Neuronal stem cell (in vitro differentiated cells): ENCODE measurements around the gene SLC19A2.
A peak's percentile ranks its signal among the peaks of the same experiment; 100 is the strongest.

ENCODE experiments used
- DNase-seq: peaks from one replicate; pipeline ENCODE4 v3.0.0-alpha.2; 2013; ENCODE audit warnings: low spot score
- H2AFZ ChIP-seq: one replicate; pipeline ENCODE4 v1.6.1; 2013; ENCODE audit warnings: mild to moderate bottlenecking, low read length, inconsistent platforms
- H2AK5ac ChIP-seq: 2 replicates; pipeline ENCODE4 v1.6.1; 2013; ENCODE audit warnings: low read depth, mild to moderate bottlenecking, inconsistent platforms, low read length, moderate library complexity, mixed read lengths
- H2BK120ac ChIP-seq: 2 replicates; pipeline ENCODE4 v1.6.1; 2013; ENCODE audit warnings: low read depth, mild to moderate bottlenecking, inconsistent platforms, low read length, moderate library complexity, mixed read lengths
- H2BK12ac ChIP-seq: one replicate; pipeline ENCODE4 v1.6.1; 2013; ENCODE audit warnings: low read length, inconsistent platforms
- H2BK15ac ChIP-seq: 2 replicates; pipeline ENCODE4 v1.6.1; 2013; ENCODE audit warnings: mild to moderate bottlenecking, low read length, inconsistent platforms, mixed read lengths
- H2BK5ac ChIP-seq: one replicate; pipeline ENCODE4 v1.6.1; 2013; ENCODE audit warnings: inconsistent platforms, mild to moderate bottlenecking, low read length, moderate library complexity
- H3K14ac ChIP-seq: one replicate; pipeline ENCODE4 v1.6.1; 2013; ENCODE audit warnings: low read length, inconsistent platforms
- H3K18ac ChIP-seq: 2 replicates; pipeline ENCODE4 v1.6.1; 2013; ENCODE audit warnings: low read length, inconsistent platforms
- H3K23ac ChIP-seq: 2 replicates; pipeline ENCODE4 v1.6.1; 2013; ENCODE audit warnings: low read depth, mild to moderate bottlenecking, mixed read lengths, low read length, inconsistent platforms; ENCODE audit not compliant: poor library complexity
- H3K27ac ChIP-seq: replicated peaks from 3 replicates; pipeline ENCODE4 v1.5.1; 2013; ENCODE audit warnings: low read length, inconsistent platforms
- H3K27me3 ChIP-seq, 3 experiments: 2 replicates each; pipeline ENCODE4 v1.6.1; 2013; ENCODE audit warnings: low read length in 3 of 3, mild to moderate bottlenecking in 2 of 3, inconsistent platforms in 1 of 3, low read depth in 1 of 3, mixed read lengths in 1 of 3, moderate library complexity in 1 of 3; ENCODE audit not compliant: control insufficient read depth in 3 of 3, insufficient read depth in 3 of 3
- H3K36me3 ChIP-seq, 2 donors: replicated peaks in 1 of 2; 2 replicates each; pipeline ENCODE4 v1.6.1; 2013; ENCODE audit warnings: low read length in 2 of 2; ENCODE audit not compliant: control insufficient read depth in 2 of 2, insufficient read depth in 2 of 2
- H3K4ac ChIP-seq: 2 replicates; pipeline ENCODE4 v1.6.1; 2013; ENCODE audit warnings: inconsistent platforms, mild to moderate bottlenecking, low read length, moderate library complexity
- H3K4me1 ChIP-seq, 2 donors: 1 replicate in 1 of 2; 2 replicates in 1 of 2; pipeline ENCODE4 v1.6.1; 2013; ENCODE audit warnings: low read length in 2 of 2, low read depth in 1 of 2; ENCODE audit not compliant: control insufficient read depth in 2 of 2, insufficient read depth in 1 of 2
- H3K4me2 ChIP-seq: one replicate; pipeline ENCODE4 v1.6.1; 2013; ENCODE audit warnings: mild to moderate bottlenecking, low read length, inconsistent platforms; ENCODE audit not compliant: insufficient read depth, poor library complexity, severe bottlenecking
- H3K4me3 ChIP-seq, 2 donors: 2 replicates each; pipeline ENCODE4 v1.5.1; 2013; ENCODE audit warnings: low read length in 2 of 2, mild to moderate bottlenecking in 2 of 2, inconsistent platforms in 1 of 2, moderate library complexity in 1 of 2
- H3K79me1 ChIP-seq: one replicate; pipeline ENCODE4 v1.6.1; 2013; ENCODE audit warnings: low read depth, mild to moderate bottlenecking, inconsistent platforms, low read length, moderate library complexity
- H3K9ac ChIP-seq: one replicate; pipeline ENCODE4 v1.6.1; 2013; ENCODE audit warnings: mild to moderate bottlenecking, low read depth, low read length, inconsistent platforms; ENCODE audit not compliant: poor library complexity
- H3K9me3 ChIP-seq, 2 donors: replicated peaks in 1 of 2; 2 replicates each; pipeline versions ENCODE3 to v1.6.1; 2013; ENCODE audit warnings: low read length in 2 of 2, mild to moderate bottlenecking in 2 of 2, inconsistent platforms in 1 of 2, low read depth in 1 of 2, mixed read lengths in 1 of 2, moderate library complexity in 1 of 2; ENCODE audit not compliant: control insufficient read depth in 2 of 2, insufficient read depth in 1 of 2
- H4K8ac ChIP-seq: one replicate; pipeline ENCODE4 v1.6.1; 2013; ENCODE audit warnings: low read depth, mild to moderate bottlenecking, inconsistent platforms, low read length, moderate library complexity
- H4K91ac ChIP-seq: one replicate; pipeline ENCODE4 v1.6.1; 2013; ENCODE audit warnings: low read length, low read depth, mild to moderate bottlenecking, inconsistent platforms; ENCODE audit not compliant: poor library complexity
- WGBS, 2 donors: extraction: QIAGEN DNeasy Blood & Tissue Kit; methylation state at CpG; one replicate each; pipeline ENCODE4 v1.1.7; 2013; ENCODE audit warnings: missing lambda C conversion rate in 2 of 2, mixed read lengths in 1 of 2; ENCODE audit not compliant: insufficient read length in 2 of 2, insufficient replicate concordance in 1 of 2; ENCODE audit errors: extremely low coverage in 2 of 2; 5-methylcytosine and 5-hydroxymethylcytosine counted together

SLC19A2 gene

DNA sequence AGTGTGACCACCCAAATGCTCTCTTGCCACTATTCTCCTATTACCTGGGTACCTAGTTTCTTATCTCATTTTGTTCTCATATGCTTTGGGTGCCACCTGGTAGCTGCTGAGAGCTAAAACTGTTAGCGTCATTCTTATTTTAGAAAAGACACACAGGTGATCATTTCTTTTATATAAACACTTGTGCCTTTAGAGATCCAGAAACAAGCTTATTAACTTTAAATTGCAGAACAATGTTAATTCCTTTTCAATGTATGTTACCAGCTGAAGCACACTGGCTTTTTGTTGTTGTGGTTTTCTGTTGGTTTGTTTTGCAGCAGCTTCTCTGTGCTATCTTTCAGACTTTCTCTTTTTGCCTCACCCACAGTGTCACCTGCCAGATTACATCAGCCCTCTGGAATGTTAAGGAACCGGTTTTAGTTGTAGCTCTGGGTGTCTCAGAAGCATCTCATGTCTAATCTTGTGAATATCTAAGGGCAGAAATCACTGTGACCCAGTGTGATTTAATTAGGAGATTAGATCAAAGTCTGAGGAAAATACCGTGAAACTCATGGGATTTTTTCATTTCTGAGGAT lies 43.4 kb upstream of the SLC19A2 start:
- Histone ChIP-seq H3K4me2 (no peak overlapping the region), H3K4me1 (peaks cover 0 to 2% of the 10 kb centered on the region in 2 donors), H3K9ac (no peak overlapping the region), H3K14ac (no peak overlapping the region), H3K27me3 (peaks cover 0 to 11% (median 0%) of the 10 kb centered on the region in 3 experiments), H3K9me3 (no peaks in the 10 kb centered on the region), H2BK12ac (no peak overlapping the region), H2BK120ac (no peak overlapping the region), H3K36me3 (no peaks in the 10 kb centered on the region), H2BK15ac (no peak overlapping the region), H3K18ac (no peak overlapping the region), H3K4ac (no peak overlapping the region), H3K79me1 (no peaks in the 10 kb centered on the region), H3K4me3 (no peak overlapping the region), H3K27ac (no peak overlapping the region), H2AK5ac (no peak overlapping the region), H3K23ac (no peak overlapping the region), H2BK5ac (no peak overlapping the region), H4K91ac (no peak overlapping the region), H4K8ac (no peak overlapping the region), H2AFZ (no peak overlapping the region)
- WGBS, 2 donors: no CpG with 5 or more reads among the region's 3 CpGs
- DNase-seq: peak; percentile 12

DNA sequence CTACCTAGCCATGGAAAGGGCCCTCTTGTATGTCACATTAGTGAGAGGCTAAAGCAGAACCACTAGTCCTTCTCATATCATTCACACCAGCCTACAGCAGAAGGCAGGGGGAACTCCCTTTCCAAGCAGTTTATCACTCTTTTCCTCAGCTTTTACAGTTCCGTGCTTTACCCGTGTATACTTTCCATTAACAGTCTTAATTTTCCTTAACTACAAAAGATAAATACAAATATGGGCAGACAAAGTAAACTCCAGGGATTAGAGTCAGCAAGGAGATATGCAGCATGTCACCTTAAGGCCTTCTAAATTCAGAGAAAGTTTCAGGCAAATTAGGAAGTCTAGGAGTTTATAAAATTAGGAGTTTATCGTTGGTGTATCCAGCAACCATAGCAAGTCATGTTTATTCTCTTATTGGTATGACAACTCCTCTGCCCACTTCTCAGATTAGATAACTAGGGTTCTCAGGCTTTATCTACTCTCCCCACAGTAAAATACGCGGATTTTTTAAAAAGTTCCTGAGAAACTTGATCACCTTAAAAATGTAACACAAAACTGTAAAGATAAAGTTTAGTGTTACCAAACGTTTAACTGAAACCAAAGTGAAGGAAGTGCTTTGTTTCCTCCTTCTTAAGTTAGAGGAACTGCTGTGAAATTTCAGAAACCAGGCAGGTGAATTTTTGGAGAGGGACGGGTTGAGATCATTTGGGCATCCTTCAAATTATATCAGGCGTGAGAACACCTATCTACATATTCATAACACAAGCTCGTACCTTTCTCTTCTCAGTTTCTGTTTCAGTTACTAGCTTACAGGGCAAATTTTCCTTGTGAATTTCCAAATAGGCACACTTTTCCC lies 42.7 kb upstream of the SLC19A2 start:
- WGBS, 2 donors: no CpG with 5 or more reads among the region's 9 CpGs

DNA sequence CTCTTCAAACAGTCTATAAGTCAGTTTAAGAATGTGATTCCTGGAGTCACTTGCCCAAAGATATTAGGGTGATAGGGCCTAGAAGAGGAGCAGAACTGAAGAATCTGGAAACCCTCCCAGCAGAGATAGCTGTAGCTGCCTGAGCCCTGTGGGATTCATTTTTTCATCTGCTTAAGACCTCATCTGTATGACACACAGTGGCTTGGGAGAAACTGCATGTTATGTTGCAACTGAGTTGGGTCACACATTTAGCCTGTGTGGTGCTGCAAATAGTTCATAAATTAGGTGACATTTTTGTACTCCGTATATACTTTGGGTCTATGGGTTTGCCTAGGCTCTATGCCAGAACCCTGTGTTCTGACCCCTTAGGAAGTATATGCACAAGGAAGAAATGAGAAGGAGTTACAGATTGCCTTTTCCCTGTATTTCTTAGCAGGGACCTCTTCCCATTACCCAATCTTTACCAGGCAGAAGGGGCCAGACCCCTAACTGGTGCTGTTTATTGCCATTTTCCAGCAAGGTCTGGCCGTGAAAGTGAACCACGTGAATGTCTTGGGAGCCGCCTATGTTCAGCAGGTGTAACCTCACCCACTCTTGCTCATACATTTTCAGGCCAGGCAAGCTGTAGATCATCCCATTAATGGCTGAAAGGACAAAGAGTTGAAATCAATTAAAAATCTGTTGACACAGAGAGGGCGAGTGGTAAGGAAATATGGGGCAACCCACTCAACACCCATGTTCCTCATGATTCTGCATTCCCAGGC lies 41.9 kb upstream of the SLC19A2 start:
- no peak overlapping the region for H4K8ac ChIP-seq
- no peaks in the 10 kb centered on the region for H3K36me3 ChIP-seq
- no peak overlapping the region for H3K4ac ChIP-seq
- no peak overlapping the region for H3K14ac ChIP-seq
- no peak overlapping the region for H3K18ac ChIP-seq
- WGBS, 2 donors: no CpG with 5 or more reads among the region's 5 CpGs
- H3K27me3 ChIP-seq: peaks cover 0 to 11% (median 0%) of the 10 kb centered on the region in 3 experiments
- no peak overlapping the region for H2BK12ac ChIP-seq
- no peak overlapping the region for H2BK15ac ChIP-seq
- no peak overlapping the region for H2AFZ ChIP-seq
- H2BK120ac ChIP-seq: no peak overlapping the region
- no peak overlapping the region for H3K27ac ChIP-seq
- no peak overlapping the region for H2AK5ac ChIP-seq
- H3K4me2 ChIP-seq: no peak overlapping the region
- no peaks in the 10 kb centered on the region for H3K79me1 ChIP-seq
- no peak overlapping the region for H3K9ac ChIP-seq
- H3K4me1 ChIP-seq: peaks cover 0 to 2% of the 10 kb centered on the region in 2 donors
- H2BK5ac ChIP-seq: no peak overlapping the region
- no peak overlapping the region for H3K23ac ChIP-seq
- no peak for DNase-seq
- no peak overlapping the region for H3K4me3 ChIP-seq
- H3K9me3 ChIP-seq: no peaks in the 10 kb centered on the region
- H4K91ac ChIP-seq: no peak overlapping the region

More for the DNA sequence above, 42.7 kb upstream of the SLC19A2 start:
- Histone ChIP-seq H2BK120ac (no peak overlapping the region), H3K27me3 (peaks cover 0 to 11% (median 0%) of the 10 kb centered on the region in 3 experiments), H3K4me1 (peaks cover 0 to 2% of the 10 kb centered on the region in 2 donors), H3K18ac (no peak overlapping the region), H3K14ac (no peak overlapping the region), H4K8ac (no peak overlapping the region), H3K4me2 (no peak overlapping the region), H2BK12ac (no peak overlapping the region), H4K91ac (no peak overlapping the region), H2AK5ac (no peak overlapping the region), H3K9me3 (no peaks in the 10 kb centered on the region), H3K79me1 (no peaks in the 10 kb centered on the region), H3K23ac (no peak overlapping the region), H3K36me3 (no peaks in the 10 kb centered on the region), H3K27ac (no peak overlapping the region), H2BK5ac (no peak overlapping the region), H3K4me3 (no peak overlapping the region), H3K9ac (no peak overlapping the region), H2BK15ac (no peak overlapping the region), H3K4ac (no peak overlapping the region), H2AFZ (no peak overlapping the region)
- DNase-seq: no peak

DNA sequence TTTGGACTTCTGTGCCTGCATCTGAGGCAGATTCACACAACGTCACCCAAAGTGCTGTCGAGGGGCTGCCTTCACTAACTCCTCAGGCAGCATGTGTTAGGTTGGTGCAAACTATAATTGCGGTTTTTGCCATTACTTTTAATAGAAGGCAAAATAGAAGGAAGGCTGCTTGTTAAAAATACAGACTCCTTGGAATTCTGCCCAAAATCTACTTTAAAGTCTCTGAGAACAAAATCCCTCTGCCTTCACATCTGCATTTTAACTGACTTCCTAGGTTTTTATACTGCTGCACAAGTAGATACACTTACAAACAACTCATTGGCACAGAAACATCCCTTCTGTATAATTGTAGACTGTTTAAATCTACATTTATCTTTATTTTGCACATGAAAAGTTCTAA lies 41.3 kb upstream of the SLC19A2 start:
- H2BK5ac ChIP-seq: no peak overlapping the region
- H3K14ac ChIP-seq: no peak overlapping the region
- no peak overlapping the region for H3K4ac ChIP-seq
- H3K23ac ChIP-seq: no peak overlapping the region
- no peak overlapping the region for H2BK12ac ChIP-seq
- no peak overlapping the region for H2AFZ ChIP-seq
- H3K4me3 ChIP-seq: no peak overlapping the region
- no peak overlapping the region for H4K91ac ChIP-seq
- DNase-seq: no peak
- H3K27ac ChIP-seq: no peak overlapping the region
- peaks cover 0 to 11% (median 0%) of the 10 kb centered on the region in 3 experiments for H3K27me3 ChIP-seq
- H3K4me2 ChIP-seq: no peak overlapping the region
- no peak overlapping the region for H3K18ac ChIP-seq
- no peak overlapping the region for H2BK120ac ChIP-seq
- no peaks in the 10 kb centered on the region for H3K79me1 ChIP-seq
- H4K8ac ChIP-seq: no peak overlapping the region
- H2BK15ac ChIP-seq: no peak overlapping the region
- no peak overlapping the region for H3K9ac ChIP-seq
- H3K9me3 ChIP-seq: no peaks in the 10 kb centered on the region
- H2AK5ac ChIP-seq: no peak overlapping the region
- H3K4me1 ChIP-seq: peaks cover 0 to 2% of the 10 kb centered on the region in 2 donors
- WGBS, 2 donors: no CpG with 5 or more reads among the region's 3 CpGs
- H3K36me3 ChIP-seq: no peaks in the 10 kb centered on the region
